NB4 (cell line): ENCODE measurements around the gene DENND6A.
A peak's percentile ranks its signal among the peaks of the same experiment; 100 is the strongest.

Experiments used
- DNase-seq: peaks from one replicate; pipeline ENCODE4 v3.0.0; 2010; ENCODE audit warnings: low read depth
- H3K4me3 ChIP-seq: one replicate; pipeline ENCODE4 v1.5.1; 2011; ENCODE audit warnings: mild to moderate bottlenecking, low read depth, low read length, moderate library complexity
- MYC ChIP-seq: IDR thresholded peaks from 2 replicates; pipeline ENCODE4 v1.6.1; 2011; ENCODE audit warnings: low read depth, low read length
- POLR2A ChIP-seq: IDR thresholded peaks from 2 replicates; pipeline ENCODE4 v1.6.1; 2011; ENCODE audit warnings: mild to moderate bottlenecking; ENCODE audit not compliant: insufficient read length; ENCODE audit errors: extremely low read depth
- TF ChIP-seq, protein P1 (sequence below): IDR thresholded peaks from 2 replicates; pipeline ENCODE4 v1.6.1; 2011; ENCODE audit warnings: low read depth, low read length
- TF ChIP-seq, protein P2 (sequence below): IDR thresholded peaks from one replicate; pipeline ENCODE4 v1.5.1; 2012; ENCODE audit warnings: low read depth, low read length

DENND6A gene

GRCh38 chr3:57597127-57597923 lies 95.6 kb downstream of the DENND6A start, which contains the start of gene ARF4:
TSS of gene ARF4 (minus strand) at chr3:57597344. CDS start at chr3:57597140, 204 bp downstream.
- TF ChIP-seq MYC (peak; percentile 86), POLR2A (peak; percentile 85)
- TF ChIP-seq, protein P1, sequence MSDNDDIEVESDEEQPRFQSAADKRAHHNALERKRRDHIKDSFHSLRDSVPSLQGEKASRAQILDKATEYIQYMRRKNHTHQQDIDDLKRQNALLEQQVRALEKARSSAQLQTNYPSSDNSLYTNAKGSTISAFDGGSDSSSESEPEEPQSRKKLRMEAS = peak; percentile 81; the same call in 1 of the 2 replicates
- TF ChIP-seq, protein P2, sequence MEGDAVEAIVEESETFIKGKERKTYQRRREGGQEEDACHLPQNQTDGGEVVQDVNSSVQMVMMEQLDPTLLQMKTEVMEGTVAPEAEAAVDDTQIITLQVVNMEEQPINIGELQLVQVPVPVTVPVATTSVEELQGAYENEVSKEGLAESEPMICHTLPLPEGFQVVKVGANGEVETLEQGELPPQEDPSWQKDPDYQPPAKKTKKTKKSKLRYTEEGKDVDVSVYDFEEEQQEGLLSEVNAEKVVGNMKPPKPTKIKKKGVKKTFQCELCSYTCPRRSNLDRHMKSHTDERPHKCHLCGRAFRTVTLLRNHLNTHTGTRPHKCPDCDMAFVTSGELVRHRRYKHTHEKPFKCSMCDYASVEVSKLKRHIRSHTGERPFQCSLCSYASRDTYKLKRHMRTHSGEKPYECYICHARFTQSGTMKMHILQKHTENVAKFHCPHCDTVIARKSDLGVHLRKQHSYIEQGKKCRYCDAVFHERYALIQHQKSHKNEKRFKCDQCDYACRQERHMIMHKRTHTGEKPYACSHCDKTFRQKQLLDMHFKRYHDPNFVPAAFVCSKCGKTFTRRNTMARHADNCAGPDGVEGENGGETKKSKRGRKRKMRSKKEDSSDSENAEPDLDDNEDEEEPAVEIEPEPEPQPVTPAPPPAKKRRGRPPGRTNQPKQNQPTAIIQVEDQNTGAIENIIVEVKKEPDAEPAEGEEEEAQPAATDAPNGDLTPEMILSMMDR = no peak
- peak; percentile 99 for DNase-seq
- H3K4me3 ChIP-seq = peak within 1 kb of the TSS; percentile 96

DNA sequence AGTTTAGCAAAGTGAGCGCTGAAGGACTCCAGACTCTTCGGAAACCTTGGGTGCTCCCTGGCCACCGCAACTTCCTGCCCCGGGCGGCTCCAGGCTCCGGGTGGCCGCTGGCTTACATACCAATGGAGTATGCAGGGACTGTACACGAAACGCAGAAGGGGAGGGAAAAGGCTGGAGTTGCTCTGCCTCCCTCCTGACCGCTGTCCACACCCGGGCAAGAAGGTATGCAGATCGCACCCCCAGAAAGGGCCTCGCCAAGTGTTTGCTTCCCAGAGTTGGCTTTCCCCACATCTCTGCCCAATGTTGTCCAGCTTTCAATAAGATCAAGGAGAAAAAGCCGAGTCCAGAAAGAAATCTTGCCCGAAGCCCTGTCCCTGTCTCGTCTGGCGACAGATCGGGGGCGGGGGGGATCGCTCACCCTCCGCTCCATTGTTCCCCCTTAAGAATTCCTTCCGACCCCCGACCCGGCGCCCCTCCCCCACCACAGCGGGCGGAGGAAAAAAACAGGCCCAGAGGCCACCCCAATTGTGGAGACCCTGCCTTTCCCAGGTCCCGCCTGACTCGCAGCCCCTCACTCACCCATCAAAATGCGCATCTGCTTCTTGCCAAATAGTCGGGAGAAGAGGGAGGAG lies 96.3 kb downstream of the DENND6A start:
- H3K4me3 ChIP-seq = peak overlapping the region; percentile 96
- peak; percentile 89 for DNase-seq
- TF ChIP-seq MYC = no peak
- TF ChIP-seq, protein P1 = no peak; the same call in 1 of the 2 replicates

GRCh38 chr3:57594576-57594975 lies 98.3 kb downstream of the DENND6A start:
- peak overlapping the region; percentile 96 for H3K4me3 ChIP-seq
- no peak for DNase-seq
- TF ChIP-seq POLR2A (no peak), MYC (no peak)
- TF ChIP-seq, protein P1 = no peak
- TF ChIP-seq, protein P2 = no peak

GRCh38 chr3:57594144-57594543 lies 98.7 kb downstream of the DENND6A start:
- DNase-seq = no peak
- TF ChIP-seq POLR2A = no peak
- peak overlapping the region; percentile 96 for H3K4me3 ChIP-seq

GRCh38 chr3:57592306-57592705 lies 100.6 kb downstream of the DENND6A start:
- TF ChIP-seq MYC (no peak), POLR2A (no peak)
- TF ChIP-seq, protein P2 = no peak
- TF ChIP-seq, protein P1 = no peak
- no peak overlapping the region for H3K4me3 ChIP-seq
- DNase-seq = no peak

- TF ChIP-seq MYC = no peak
- DNase-seq = no peak
- H3K4me3 ChIP-seq = no peak overlapping the region
These were observed 105.0 kb downstream of the DENND6A start for GRCh38 chr3:57587905-57588304.

GRCh38 chr3:57586778-57587177 lies 106.1 kb downstream of the DENND6A start:
- TF ChIP-seq POLR2A (no peak), MYC (no peak)
- TF ChIP-seq, protein P2 = no peak
- TF ChIP-seq, protein P1 = no peak
- DNase-seq = no peak
- no peak overlapping the region for H3K4me3 ChIP-seq
